GM19099 (cell line): ENCODE results near the gene ZNF747.

Experiments used
- POLR2A ChIP-seq: IDR thresholded peaks from 3 replicates; pipeline ENCODE4 v1.6.1; 2011; ENCODE audit warnings: low read depth; ENCODE audit not compliant: insufficient read length; ENCODE audit errors: extremely low read depth

ZNF747 gene

GRCh38 chr16:30548416-30549253 is 14.0 kb upstream of the ZNF747 start:
- TF ChIP-seq POLR2A, result no peak

GRCh38 chr16:30546115-30546514 is 11.5 kb upstream of the ZNF747 start:
- TF ChIP-seq POLR2A, result no peak

DNA sequence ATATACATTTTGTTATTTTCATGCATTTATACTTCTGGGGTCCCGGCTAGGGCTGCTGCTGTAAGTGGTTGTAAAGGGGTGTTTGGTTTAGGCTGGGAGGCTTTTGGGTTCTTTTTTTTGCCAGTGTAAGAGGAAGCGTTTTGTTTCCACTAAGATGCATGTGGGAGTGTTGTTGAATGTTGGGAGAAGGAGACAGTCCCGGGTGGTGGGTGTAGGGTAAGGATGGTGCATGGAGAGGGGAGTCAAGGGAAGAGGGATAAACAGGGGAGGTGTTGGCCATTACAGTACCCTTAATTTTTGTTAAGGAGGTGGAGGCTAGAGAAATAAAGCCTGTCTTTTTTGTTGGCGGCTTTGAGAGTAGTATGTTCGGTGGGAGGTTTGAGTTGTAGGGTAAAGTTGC is 8.4 kb upstream of the ZNF747 start:
- no peak for TF ChIP-seq POLR2A

GRCh38 chr16:30541502-30542329 is 7.1 kb upstream of the ZNF747 start:
- TF ChIP-seq POLR2A, result no peak

GRCh38 chr16:30539000-30539964 is 4.6 kb upstream of the ZNF747 start:
- TF ChIP-seq POLR2A, result no peak

DNA sequence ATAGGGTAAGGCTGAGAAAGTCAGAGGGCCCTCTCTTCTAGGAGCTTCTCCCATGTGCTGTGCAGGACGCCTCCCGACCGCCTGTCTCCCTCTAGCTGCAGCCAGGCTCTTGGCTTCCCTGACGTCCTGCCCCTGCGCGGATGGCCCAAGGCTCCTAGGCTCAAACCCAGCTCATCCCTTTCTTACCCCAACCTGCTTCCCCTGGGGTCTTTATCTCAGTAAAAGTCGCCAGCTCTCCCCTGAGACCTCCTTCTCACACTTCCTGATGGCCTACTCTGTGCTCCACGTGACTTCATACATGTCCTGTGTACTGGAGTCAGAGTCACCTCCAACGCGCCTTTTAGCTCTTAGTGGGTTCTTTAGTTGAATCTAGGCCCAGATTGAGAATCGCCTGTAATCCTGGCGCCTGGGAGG is 1.1 kb upstream of the ZNF747 start:
- peak; percentile 62 for TF ChIP-seq POLR2A

DNA sequence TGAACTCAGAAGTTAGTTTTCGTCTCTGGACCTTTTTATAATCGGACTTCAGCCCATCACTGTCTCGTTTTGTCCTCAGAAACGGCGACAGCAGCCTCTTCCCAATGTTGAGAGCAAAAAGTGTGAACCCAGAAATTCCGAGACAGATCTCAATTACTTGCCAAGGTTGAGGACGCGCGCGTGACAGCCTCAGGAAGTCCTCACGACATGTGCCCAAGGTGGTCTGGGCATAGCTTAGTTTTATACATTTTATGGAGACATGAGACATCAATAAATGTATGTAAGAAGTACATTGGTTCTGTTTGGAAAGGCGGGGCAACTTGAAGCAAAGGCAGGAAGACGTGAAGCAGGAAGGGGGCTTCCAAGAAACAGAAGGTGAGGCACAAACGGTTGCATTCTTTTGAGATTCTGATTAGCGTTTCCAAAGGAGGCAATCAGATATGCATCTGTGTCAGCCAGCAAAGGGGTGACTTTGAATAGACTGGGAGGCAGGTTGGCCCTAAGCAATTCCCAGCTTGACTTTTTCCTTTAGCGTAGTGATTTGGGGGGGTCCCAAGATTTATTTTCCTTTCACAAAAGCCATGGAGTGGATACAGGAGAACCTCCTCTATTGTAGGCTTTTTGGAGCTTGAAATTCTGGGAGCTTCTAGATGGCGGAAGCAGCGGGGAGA is 583 bp upstream of the ZNF747 start:
- no peak for TF ChIP-seq POLR2A

- TF ChIP-seq POLR2A, result no peak
Observed at GRCh38 chr16:30533748-30534367, 800 bp downstream of the ZNF747 start.

- TF ChIP-seq POLR2A, result no peak
Observed at GRCh38 chr16:30533146-30533522, 1.5 kb downstream of the ZNF747 start.

DNA sequence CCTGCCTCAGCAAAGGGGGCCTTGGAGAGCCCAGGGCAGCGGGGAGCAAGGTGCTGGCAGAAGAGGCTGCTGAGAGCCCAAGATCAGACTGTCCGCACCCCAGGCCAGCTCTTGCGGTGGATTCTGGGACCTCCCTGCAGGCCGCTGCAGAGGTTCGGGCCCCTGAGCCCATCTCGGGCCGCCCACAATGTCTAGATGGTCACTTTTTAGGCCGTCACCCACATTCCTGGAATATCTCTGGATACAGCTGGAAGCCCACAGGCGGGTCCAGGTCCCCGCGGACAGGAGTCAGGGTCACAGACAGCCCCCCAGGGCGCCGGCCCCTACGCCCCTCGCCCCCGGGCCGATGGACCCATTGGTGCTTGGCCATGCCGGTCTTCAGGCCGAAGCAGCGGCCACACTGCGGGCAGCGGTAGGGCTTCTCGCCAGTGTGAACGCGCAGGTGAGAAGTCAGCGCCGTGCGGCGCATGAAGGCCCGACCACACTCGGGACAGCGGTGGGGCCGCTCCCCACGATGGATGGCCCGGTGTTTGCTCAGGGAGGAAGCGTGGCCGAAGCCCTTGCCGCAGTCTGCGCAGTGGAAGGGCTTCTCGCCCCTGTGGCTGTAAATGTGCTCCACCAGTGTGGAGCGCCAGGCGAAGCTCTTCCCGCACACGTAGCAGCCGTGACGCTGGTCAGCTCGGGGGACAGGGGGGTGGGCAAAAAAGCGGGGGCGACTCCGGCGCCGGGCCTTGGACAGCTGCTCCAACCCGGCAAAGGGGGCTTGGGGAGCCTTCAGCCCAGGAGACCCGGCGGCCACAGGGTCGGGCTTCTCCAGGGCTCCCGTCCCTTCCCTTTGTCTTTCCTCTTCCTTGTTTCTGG is 2.1 kb downstream of the ZNF747 start:
- no peak for TF ChIP-seq POLR2A

GRCh38 chr16:30530163-30531037 is 4.3 kb downstream of the ZNF747 start:
- TF ChIP-seq POLR2A, result no peak

- TF ChIP-seq POLR2A, result peak; percentile 30
Observed at GRCh38 chr16:30528799-30529457, 5.7 kb downstream of the ZNF747 start.
